SK-N-MC (cell line): ENCODE results near the gene CEP131.

Experiments
- EZH2 ChIP-seq: fragments of 200-600 bp; sonication (generic); IDR thresholded peaks from one replicate; pipeline ENCODE4 v1.6.1; 2017; ENCODE audit warnings: antibody characterized with exemption
- POLR2AphosphoS5 ChIP-seq: IDR thresholded peaks from 2 replicates; pipeline ENCODE4 v1.6.1; 2012; ENCODE audit warnings: mild to moderate bottlenecking, low read depth, low read length, borderline replicate concordance

DNA sequence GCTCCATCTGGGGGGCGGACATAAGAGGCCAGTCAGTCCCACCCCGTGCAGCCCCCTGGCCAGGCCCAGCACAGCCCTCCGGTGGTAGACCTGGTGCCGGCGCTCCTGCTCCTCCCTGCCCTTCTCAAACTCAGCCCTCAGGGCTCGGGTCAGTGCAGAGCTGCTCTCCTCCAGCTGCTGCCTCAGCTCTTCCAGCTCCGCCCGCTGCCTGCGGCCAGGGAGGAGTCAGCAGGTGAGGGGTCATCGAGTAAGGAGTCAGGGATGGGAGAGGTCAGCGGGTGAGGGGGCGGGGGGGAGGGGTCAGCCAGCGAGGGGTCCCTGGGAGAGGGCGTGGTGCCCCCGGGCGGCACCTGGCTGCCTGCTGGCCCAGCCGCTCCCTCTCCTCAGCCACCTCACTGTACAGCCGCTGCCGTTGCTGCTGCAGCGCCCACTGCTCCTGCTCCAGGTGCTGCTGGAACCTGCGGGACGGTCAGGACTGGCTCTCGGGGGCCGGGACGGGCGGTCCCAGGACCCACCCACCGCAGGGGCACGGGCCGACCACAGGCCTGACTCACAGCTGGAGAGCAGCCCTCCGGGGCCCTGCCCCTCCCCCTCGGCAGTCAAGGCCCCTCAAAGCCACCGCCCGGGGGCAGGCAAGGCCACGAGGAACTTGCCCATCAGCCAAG lies 30.2 kb downstream of the CEP131 start:
- TF ChIP-seq EZH2 (no peak), POLR2AphosphoS5 (no peak)
